Testis (tissue), 2 donors: Measurements from ENCODE around the gene NEUROD2.

Experiments
- CTCF ChIP-seq, 3 experiments: fragments of 450-650 bp in 2 of 3; fragments of 200-600 bp in 1 of 3; sonication (generic) in 1 of 3; IDR thresholded peaks; one replicate each; pipeline ENCODE4 v1.5.1; 2016 to 2019; ENCODE audit warnings: antibody characterized with exemption in 3 of 3, mild to moderate bottlenecking in 2 of 3, moderate library complexity in 1 of 3
- POLR2A ChIP-seq: fragments of 450-650 bp; IDR thresholded peaks from one replicate; pipeline ENCODE4 v1.6.1; 2017; ENCODE audit warnings: antibody characterized with exemption, mild to moderate bottlenecking, moderate library complexity

GRCh38 chr17:39601758-39602532, 5.8 kb downstream of the NEUROD2 start:
- TF ChIP-seq CTCF (IDR thresholded peaks at IDR 0.05) (no peak), POLR2A (no peak)
